Measurements from ENCODE around the gene KCNK10. TPM values are rescaled to one million over a fixed set of nuclear protein-coding genes. Genes with fewer than 3 reads are reported as not detected.
A peak's percentile ranks its signal among the peaks of the same experiment; 100 is the strongest.

Gene KCNK10
- total RNA-seq, 1 experiment from 2014 or later: 0.96 TPM

GRCh38 chr14:88143810-88144209 lies 179.3 kb downstream of the KCNK10 start (continued):
- TF ChIP-seq ZMAT4 (CRISPR knock-in tag; IDR thresholded peaks at IDR 0.05) (no peak), SMAD3 (CRISPR knock-in tag; IDR thresholded peaks at IDR 0.05; ENCODE audit: borderline replicate concordance) (no peak), CBFB (CRISPR knock-in tag; IDR thresholded peaks at IDR 0.05; ENCODE audit: low read depth) (no peak), ATF2 (CRISPR knock-in tag; IDR thresholded peaks at IDR 0.05; ENCODE audit: borderline replicate concordance, low read depth) (no peak), HMGA2 (CRISPR knock-in tag; IDR thresholded peaks at IDR 0.05) (no peak), TEAD1 (CRISPR knock-in tag; IDR thresholded peaks at IDR 0.05) (no peak), MAX (CRISPR knock-in tag; IDR thresholded peaks at IDR 0.05) (no peak)

GRCh38 chr14:88142997-88143396 lies 180.1 kb downstream of the KCNK10 start:
- POLR2A ChIA-PET: no interaction called here

GRCh38 chr14:88140874-88141273 lies 182.2 kb downstream of the KCNK10 start:
- Mint-ChIP-seq H3K4me1 (peaks cover 7% of the 10 kb centered on the region), H3K27me3 (ENCODE audit: low read depth) (no peaks in the 10 kb centered on the region; the same call in 1 of the 2 replicates), H3K4me3 (no peak overlapping the region), H3K27ac (no peak overlapping the region), H3K9me3 (no peaks in the 10 kb centered on the region), H3K36me3 (no peaks in the 10 kb centered on the region)
- TF ChIP-seq ZNF317 (CRISPR knock-in tag; IDR thresholded peaks at IDR 0.05; ENCODE audit: borderline replicate concordance, low read depth) (no peak), NFATC4 (CRISPR knock-in tag; IDR thresholded peaks at IDR 0.05) (no peak), CREB1 (CRISPR knock-in tag; IDR thresholded peaks at IDR 0.05) (no peak), MAX (CRISPR knock-in tag; IDR thresholded peaks at IDR 0.05) (no peak), OVOL2 (CRISPR knock-in tag; IDR thresholded peaks at IDR 0.05; ENCODE audit: borderline replicate concordance) (no peak), RELA (CRISPR knock-in tag; IDR thresholded peaks at IDR 0.05; ENCODE audit: borderline replicate concordance) (no peak), MYBL2 (CRISPR knock-in tag; IDR thresholded peaks at IDR 0.05) (no peak), EMX1 (CRISPR knock-in tag; IDR thresholded peaks at IDR 0.05) (no peak), ZMAT4 (CRISPR knock-in tag; IDR thresholded peaks at IDR 0.05) (no peak), AR (CRISPR knock-in tag; IDR thresholded peaks at IDR 0.05) (no peak), NFYB (CRISPR knock-in tag; conservative IDR thresholded peaks at IDR 0.05; ENCODE audit: low read depth) (no peak), ZNF423 (CRISPR knock-in tag; IDR thresholded peaks at IDR 0.05) (no peak), PRRX2 (CRISPR knock-in tag; IDR thresholded peaks at IDR 0.05) (no peak)
- ATAC-seq (peak; percentile 40; the same call in 1 of the 2 replicates), DNase-seq (ENCODE audit: low spot score) (peak; percentile 14)
- ChIA-PET CTCF (no interaction called here), POLR2A (no interaction called here)

More at GRCh38 chr14:88142997-88143396, 180.1 kb downstream of the KCNK10 start:
- H3K36me3 Mint-ChIP-seq: no peaks in the 10 kb centered on the region
- no peak for TF ChIP-seq ELF4 (CRISPR knock-in tag; IDR thresholded peaks at IDR 0.05; ENCODE audit: low read depth)
- no peak for TF ChIP-seq CREM (CRISPR knock-in tag; IDR thresholded peaks at IDR 0.05)
- TF ChIP-seq HMGA2 (CRISPR knock-in tag; IDR thresholded peaks at IDR 0.05): no peak
- no peak for TF ChIP-seq MXD4 (CRISPR knock-in tag; IDR thresholded peaks at IDR 0.05; ENCODE audit: borderline replicate concordance)
- TF ChIP-seq EMX1 (CRISPR knock-in tag; IDR thresholded peaks at IDR 0.05): no peak
- no peak for TF ChIP-seq SMAD3 (CRISPR knock-in tag; IDR thresholded peaks at IDR 0.05; ENCODE audit: borderline replicate concordance)
- TF ChIP-seq ZNF317 (CRISPR knock-in tag; IDR thresholded peaks at IDR 0.05; ENCODE audit: borderline replicate concordance, low read depth): no peak
- no peak for DNase-seq (ENCODE audit: low spot score)
- H3K9me3 Mint-ChIP-seq: 0 out of 2 replicates have a peak, but pooled peaks cover 3% of the 10 kb centered on the region
- H3K4me3 Mint-ChIP-seq: no peak overlapping the region
- H3K4me1 Mint-ChIP-seq: peaks cover 7% of the 10 kb centered on the region
- H3K27ac Mint-ChIP-seq: no peak overlapping the region
- ATAC-seq: no peak; the same call in 1 of the 2 replicates
- no peaks in the 10 kb centered on the region; the same call in 1 of the 2 replicates for H3K27me3 Mint-ChIP-seq (ENCODE audit: low read depth)
- CTCF ChIA-PET: interaction anchor here (1.0 kb wide), 1 partner anchor 26 kb away, joined by 3 read pairs; no protein-coding TSS in a partner anchor
